HUDEP-2 (cell line): ENCODE data around the gene SET.
"Not testable (repeated sequence)": the region's sequence is repeated elsewhere in the genome, so short reads cannot be mapped to it uniquely, and the experiment has no call there.

Experiments
- DNase-seq, 76 experiments: peaks; one replicate each; lab custom pipeline; 2025; ENCODE audit not compliant: unreplicated experiment in 76 of 76; lab: John Stamatoyannopoulos, UW

SET gene

DNA sequence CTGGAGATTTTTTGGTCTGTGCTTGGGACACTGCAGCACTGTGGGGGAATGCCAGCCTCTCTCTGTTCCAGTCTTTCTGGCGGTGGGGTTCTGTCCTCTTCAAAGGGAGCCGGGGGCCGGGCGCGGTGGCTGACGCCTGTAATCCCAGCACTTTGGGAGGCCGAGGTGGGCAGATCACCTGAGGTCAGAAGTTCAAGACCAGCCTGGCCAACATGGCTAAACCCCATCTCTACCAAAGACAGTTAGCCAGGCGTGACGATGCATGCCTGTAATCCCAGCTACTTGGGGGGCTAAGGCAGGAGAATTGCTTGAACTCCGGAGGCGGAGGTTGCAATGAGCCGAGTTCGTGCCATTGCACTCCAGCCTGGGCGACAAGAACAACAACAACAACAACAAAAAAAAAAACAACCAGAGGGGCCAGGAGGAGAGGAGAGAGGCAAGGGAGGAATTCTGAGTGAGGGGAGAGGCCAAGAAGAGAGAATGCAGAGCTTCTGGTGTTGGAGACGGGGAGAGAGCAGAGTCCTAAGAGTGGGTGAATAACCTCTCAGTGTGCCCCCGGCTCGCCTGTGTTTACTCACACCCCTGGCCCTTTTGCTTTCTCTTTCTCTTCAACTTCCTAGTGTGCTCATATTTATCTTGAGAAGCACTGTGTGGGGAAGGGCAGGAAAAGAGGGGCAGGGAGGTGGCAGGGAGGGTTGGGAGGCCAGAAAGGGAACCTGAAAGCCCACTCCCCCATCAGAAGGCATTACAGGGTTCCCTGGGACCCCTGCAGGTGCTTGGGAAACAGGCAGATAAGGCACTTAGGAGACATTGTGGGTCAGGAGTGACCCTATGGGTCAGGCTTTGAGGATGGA is 3.2 kb upstream of the SET start:
- DNase-seq, result no peak

DNA sequence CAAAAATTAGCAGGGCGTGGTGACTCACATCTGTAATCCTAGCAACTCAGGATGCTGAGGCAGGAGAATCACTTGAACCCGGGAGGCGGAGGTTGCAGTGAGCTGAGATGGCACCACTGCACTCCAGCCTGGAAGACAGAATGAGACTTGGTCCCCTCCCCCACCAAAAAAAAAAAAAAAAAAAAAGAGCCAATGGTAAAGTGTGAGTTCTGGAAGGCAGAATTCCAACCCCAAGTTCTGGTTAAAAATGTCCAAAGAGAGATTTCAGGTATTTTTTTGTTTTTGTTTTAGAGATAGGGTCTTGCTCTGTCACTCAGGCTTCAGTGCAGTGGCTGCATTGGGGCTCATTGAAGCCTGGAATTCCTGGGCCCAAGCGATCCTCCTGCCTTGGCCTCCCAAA is 1.6 kb upstream of the SET start:
- no peak for DNase-seq

DNA sequence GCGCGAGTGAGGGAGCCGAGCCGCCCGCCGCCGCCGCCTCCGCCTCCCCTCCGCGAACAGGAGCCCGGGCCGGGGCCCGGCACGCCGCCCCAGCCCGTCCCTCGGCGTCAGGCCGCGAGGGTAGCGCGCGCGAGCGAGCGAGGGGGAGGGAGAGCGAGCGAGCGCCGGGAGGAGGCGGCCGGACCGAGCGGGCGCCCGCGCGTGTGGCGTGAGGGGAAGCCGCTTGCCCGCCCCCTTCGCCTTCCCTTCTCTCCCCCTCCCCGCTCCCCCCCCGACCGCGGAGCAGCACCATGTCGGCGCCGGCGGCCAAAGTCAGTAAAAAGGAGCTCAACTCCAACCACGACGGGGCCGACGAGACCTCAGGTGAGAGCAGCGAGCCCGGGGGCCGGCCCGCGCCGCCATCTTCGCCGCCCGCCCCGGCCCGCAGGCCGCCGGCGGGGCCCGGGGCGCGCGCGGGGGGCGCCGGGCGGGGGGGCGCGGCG is 312 bp downstream of the SET start:
- DNase-seq, result peak in 18 of 76 experiments; percentile 28 to 64 (median 52)

DNA sequence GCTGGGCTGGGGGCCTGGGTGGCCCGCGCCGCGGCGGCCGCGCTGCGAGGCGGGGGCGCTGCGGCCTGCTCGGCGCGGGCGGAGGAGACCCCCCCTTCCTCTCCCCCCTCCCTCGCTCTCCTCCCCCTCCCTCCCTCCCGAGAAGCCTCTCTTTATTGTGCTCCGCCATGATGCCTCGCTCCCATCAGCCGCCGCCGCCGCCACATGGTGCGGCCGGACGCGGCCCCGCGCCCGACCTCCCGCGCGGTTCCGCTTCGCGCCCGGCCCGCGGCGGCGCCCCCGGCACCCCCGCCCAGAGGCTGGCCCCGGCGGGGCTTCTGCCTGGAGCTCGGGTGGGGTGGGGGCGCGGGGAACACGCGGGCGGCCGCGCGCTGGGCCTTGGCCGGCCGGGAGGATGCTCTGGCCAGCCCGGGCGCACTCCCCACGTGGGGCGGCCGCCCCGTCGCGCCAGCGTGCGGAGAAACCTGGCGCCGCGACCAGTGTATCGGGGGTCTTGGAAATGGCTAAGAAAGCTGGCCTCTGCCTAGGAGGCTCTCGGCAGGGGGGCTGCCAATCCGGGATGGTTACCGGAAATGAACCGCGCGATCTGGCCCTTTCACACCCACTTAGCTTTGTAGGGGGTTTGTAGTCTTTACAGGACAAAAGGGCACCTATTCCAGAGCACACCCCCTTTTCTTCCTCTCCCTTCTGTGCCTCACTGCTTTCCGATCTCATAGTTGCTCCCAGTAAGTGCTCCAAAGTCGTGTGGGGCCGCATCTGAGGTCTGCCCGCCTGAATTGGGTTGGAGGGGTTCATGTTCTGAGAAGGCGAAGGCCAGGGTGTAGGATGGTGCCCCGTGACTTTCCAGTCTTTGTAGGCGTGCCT is 1.0 kb downstream of the SET start:
- peak in 18 of 76 experiments; percentile 5 to 34 (median 17) for DNase-seq

DNA sequence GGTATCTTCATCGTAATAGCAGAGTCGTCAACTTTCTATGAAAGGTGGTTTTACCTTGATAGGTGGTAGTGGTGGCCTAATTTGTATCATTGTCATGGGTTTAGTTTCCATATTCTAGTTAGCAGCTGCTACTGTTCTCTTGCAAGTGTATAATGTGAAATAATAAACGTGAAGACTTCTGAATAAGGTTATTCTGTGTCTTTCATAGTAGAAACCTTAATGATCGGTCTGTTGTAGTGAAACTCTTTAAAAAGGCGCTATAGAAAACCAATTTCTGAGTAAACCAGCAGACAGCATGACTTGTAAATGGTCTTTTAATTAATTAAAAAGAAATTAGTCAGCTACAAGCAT is 1.6 kb downstream of the SET start:
- DNase-seq, result no peak

DNA sequence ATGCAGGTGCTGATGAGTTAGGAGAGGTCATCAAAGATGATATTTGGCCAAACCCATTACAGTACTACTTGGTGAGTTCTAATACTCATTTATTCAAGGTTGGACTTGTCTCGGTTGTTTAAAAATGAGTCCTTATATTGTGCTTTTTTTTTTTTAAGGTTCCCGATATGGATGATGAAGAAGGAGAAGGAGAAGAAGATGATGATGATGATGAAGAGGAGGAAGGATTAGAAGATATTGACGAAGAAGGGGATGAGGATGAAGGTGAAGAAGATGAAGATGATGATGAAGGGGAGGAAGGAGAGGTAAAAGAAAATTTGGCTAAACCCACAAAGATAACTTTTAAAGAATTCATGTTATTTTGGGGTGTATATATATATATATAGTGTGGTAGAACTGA is 4.7 kb downstream of the SET start:
- DNase-seq, result not testable (repeated sequence)

DNA sequence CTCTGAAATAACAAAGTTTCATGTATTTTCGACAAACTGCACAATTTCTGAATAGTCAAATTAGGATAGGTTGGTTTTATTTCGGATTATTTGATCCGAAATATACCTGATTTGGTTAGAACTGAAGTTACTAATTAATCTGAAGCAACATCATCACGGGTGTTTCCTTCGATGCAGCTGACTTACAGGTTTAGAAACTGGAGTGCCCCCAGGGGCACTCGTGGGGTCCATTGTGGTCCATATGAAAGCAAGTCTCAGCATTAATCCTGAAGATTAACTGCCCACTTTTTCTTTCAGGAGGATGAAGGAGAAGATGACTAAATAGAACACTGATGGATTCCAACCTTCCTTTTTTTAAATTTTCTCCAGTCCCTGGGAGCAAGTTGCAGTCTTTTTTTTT is 5.3 kb downstream of the SET start:
- no peak for DNase-seq

DNA sequence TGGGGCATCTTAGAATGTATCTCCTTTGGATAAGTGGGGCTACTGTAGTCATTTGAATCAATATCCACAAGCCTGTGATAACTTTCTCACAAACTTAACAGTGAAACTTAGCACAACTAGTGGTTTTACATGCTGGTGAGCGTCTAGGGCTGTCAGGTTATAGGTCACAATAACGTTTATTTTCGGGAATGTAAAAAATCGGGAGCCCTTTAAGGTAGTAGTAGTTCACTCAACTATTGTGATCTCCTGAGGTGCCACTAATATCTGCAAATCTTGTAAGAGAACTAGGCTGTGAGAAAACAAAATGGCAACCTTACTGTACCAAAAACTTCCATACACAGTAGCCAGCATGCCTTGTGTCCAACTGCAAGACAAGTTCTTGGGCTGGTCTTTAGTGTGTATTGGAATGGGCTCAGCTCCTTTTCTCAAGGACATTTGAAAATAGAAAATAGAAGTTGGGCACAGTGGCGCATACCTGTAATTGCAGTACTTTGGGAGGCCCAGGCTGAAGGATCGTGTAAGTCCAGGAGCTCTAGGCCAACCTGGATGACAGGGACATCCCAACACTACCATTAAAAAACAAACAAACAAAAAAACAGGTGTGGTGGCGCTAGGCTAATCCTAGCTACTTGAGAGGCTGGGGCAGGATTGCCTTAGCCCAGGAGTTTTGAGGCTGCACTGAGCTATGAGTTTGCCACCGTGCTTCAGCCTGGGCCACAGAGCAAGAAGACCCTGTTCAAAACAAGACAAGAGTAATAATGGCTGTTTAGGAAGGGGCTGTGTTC is 8.1 kb downstream of the SET start:
- no peak for DNase-seq

DNA sequence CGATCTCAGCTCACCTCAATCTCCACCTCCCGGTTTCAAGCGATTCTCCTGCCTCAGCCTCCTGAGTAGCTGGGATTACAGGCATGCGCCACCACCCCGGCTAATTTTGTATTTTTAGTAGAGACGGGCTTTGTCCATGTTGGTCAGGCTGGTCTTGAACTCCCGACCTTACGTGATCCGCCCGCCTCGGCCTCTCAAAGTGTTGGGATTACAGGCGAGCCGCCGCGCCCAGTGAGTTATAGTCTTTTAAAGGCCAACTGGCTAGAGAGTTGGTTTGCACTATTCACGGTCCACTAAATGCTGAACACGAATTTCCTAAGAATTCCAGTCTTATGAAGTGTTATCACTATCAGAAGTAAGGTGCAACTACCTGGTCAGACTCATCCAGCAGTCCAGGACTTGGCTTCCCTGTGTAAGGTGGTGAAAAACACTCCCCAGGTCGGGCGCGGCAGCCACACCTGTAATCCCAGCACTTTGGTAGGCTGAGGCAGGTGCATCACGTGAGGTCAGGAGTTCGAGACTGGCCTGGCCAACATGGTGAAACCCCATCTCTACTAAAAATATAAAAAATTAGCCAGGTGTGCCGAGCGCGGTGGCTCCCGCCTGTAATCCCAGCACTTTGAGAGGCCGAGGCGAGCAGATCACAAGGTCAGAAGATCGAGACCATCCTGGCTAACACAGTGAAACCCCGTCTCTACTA is 10.2 kb downstream of the SET start:
- DNase-seq, result not testable (repeated sequence)

DNA sequence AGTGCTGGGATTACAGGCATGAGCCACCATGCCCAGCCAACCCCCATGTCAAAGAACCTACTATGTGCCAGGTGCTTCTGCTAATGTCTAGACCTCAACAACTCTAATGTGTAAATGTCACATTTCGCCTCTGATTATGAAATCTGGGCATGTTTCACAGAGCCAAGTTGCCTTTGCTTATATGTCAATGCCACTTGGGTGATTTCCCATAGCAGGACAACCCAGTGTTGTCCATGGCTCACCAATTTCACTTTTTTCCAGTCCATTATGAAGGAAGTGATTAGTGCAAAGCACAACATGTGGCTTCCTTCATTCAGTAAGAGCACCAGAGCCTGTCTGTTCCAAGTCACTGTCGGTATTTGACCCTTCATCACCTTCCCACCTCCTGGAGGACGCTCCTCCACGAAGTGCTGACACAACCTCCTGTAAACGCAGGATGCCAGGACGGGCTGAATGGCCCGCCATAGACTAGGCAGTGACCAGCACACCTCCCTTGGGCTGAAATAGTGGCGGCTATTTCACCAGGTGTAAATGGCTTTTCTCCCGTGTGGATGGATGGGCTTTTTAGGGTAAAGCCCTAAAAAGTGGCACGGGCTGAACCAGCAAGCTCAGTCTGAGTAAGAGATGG is 12.3 kb downstream of the SET start:
- no peak for DNase-seq

DNA sequence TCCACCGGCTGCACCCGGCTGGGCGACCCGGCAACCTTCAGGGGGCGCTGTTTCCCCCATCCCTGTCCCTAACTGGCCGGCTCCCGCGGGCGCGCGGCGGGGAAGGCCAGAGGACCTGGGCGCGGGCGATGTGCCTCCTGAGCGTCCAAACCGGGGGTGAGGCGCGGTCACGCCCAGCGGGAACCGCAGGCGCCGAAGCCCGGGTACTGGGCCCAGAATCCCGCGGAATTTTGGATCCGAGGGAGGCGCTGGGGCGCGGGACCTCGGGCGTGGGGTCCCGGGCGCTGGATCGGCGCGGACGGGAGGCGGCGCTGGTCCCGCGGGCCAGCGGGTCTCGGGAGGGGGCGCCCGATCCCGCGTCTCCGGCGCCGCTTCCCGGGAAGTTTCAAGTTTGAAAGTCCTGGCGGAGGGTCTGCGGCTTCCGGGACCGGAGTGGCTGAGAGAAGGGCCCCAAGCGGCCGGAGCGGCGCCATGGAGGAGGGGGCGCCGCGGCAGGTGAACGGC is 13.5 kb downstream of the SET start, which contains the start of gene PKN3:
Gene PKN3 (plus strand): TSS at position 59 of the 504 bp plus-strand sequence. CDS start 413 bp downstream, at position 472.
- peak in 73 of 76 experiments; percentile 13 to 95 (median 80) for DNase-seq

DNA sequence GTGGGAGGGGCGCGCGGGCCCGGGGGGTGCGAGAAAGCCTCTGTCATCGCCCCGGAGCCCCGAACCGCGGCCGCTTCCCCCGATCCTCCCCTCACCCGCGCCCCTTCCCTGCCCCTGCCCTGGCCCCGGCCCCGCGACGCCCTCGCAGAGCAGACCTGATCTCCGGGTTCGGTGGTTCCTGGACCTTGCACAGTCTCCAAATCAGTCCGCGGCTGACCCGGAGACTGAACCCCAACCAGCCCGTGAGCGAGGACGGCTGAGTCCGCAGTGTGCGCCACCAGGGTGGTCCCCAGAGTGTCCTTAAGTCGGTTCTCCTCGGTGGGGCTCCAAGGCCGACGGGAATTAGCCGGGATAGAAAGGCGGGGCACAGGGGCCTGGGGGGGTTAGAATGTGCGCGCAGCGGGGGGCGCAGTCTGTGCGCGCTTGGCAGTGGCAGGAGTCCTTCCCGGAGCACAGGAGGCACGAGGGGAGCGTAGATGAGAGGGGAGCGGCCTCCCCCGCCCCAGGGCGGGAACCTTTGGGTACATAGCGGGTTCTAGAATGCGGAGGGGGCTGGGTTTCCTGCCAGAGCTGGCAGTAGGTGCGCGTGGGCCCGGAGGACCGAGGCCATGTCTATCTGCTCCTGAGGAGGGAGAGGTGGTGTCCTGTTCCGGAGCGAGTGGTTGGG is 14.1 kb downstream of the SET start:
- DNase-seq, result peak in 34 of 76 experiments; percentile 11 to 57 (median 28)

DNA sequence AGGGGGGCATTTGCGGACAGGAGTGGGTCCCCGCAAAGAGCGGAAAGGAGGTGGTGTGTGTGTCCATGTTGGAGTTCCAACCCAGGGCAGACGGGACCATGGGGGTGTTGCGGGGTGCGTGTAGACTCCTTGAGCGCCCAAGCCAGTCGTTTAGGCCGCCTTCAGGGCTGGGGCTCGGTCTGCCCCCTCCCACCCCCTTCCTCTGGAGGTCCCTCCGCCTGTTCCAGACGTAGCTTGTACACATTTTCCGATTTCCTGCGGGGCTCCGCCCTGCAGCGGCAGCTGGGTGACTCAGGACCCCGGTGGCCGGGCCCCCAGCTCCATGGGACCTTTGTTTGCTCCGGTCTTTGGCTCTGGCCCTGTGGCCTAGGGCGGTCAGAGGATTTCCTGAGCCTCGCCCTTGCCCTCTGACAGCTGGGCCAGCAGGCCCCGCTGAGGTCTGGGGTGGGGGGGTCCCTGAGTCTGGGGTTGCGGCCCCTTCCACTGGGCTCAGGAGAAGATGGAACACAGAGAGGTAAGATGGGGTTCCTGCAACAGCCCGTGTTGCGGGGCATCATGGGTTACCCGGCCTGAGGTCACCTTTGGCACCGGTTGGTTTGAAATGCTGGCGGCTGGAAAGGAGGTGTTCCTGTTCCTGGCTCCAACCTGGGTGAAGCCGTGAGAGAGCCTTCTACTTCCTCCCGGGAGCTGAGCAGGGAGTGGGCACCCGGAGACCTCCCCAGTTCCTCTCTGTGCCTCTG is 14.8 kb downstream of the SET start:
- DNase-seq, result no peak

DNA sequence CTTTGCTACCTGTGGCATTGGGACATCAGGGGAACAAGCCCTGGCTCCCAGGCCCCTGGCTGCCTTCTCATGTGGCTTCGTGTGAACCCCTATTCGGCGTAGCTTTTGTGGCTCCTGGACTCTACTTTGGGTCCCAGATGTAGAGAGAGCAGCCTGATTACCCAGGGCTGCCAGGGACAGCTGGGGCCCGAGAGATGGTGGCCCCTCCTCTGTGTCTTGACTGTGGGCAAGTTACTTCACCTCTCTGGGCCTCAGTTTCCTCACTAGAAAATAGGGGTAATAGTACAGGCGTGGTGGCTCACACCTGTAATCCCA is 15.3 kb downstream of the SET start:
- no peak for DNase-seq

DNA sequence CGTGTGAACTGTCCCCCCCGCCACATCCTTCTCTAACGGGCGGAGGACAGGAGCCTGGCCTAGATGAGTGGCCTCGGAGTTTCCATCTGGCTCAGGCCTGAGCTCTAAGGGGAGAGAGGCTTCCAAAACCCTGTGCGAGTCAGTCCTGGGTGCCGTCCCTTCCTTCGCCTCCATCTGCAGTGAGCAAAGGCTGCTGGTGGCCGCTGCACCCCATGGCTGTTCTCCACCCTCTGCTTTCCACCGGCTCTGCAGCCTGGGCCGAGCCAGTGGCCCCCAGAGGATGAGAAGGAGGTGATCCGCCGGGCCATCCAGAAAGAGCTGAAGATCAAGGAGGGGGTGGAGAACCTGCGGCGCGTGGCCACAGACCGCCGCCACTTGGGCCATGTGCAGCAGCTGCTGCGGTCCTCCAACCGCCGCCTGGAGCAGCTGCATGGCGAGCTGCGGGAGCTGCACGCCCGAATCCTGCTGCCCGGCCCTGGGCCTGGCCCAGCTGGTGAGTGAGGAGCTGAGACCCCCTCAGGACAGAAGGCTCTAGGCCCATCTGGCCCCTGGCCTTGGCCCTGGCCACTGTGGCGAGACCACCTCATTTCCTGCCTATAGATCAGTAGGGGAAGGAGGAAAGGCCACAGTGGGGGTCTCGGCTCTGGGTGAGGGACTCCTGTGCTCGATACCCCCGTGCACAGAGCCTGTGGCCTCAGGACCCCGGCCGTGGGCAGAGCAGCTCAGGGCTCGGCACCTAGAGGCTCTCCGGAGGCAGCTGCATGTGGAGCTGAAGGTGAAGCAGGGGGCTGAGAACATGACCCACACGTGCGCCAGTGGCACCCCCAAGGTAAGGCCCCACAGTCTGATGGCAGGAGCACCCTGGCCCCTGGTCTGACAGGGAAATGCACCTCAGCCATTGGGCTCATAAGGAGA is 16.3 kb downstream of the SET start:
- DNase-seq, result no peak

DNA sequence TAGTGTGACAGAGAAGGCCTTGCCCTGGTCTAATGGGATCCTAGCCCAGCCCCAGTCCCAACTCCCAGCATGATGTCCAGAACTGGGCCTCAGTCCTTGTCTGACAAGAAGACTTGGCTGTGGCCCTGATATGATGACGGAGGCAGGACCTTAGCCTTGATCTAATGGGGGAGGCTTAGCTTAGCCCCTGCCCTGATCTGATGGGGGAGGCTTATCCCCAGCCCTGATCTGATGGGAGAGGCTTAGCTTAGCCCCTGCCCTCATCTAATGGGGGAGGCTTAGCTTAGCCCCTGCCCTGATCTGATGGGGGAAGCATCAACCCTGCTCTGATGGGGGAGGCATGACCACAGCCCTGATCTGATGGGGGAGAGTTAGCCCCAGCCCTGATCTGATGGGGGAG is 17.0 kb downstream of the SET start:
- DNase-seq, result no peak

DNA sequence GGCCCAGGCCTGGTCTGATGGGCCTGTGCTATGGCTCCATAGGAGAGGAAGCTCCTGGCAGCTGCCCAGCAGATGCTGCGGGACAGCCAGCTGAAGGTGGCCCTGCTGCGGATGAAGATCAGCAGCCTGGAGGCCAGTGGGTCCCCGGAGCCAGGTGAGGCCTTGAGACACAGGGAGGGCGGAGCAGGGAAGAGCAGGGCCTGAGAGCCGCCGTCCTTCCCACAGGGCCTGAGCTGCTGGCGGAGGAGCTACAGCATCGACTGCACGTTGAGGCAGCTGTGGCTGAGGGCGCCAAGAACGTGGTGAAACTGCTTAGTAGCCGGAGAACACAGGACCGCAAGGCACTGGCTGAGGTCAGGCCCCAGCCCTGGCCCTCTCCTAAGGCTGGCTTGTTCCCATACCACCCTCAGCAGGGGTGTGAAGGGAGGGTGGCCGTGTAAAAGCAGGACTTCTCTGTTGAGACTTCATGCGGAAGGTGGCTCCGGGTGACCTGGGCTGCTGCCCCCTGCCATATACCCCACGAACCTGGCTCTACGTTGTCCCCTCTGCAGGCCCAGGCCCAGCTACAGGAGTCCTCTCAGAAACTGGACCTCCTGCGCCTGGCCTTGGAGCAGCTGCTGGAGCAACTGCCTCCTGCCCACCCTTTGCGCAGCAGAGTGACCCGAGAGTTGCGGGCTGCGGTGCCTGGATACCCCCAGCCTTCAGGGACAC is 17.8 kb downstream of the SET start:
- no peak for DNase-seq
